GM21447 (cell line): ENCODE data around the gene MALAT1.
"Not testable (repeated sequence)": the region's sequence is repeated elsewhere in the genome, so short reads cannot be mapped to it uniquely, and the experiment has no call there.

Experiments
- ATAC-seq: cut with Tn5 transposase; IDR thresholded peaks from one replicate; pipeline ENCODE4 v1.9.1; 2021; ENCODE audit not compliant: unreplicated experiment

The MALAT1 gene

GRCh38 chr11:65498977-65499712, at the start of gene MALAT1:
Gene MALAT1 (plus strand): TSS chr11:65499045.
- no peak for ATAC-seq

- not testable (repeated sequence) for ATAC-seq
Measured at GRCh38 chr11:65451301-65451700, 47.5 kb upstream of the MALAT1 start.

GRCh38 chr11:65452259-65452658, 46.6 kb upstream of the MALAT1 start:
- not testable (repeated sequence) for ATAC-seq

GRCh38 chr11:65452806-65453490, 45.9 kb upstream of the MALAT1 start:
- ATAC-seq = no peak

- ATAC-seq = no peak
Measured at GRCh38 chr11:65454311-65454695, 44.5 kb upstream of the MALAT1 start.

- peak; percentile 90 for ATAC-seq
Measured at GRCh38 chr11:65454696-65455456, 44.0 kb upstream of the MALAT1 start.

- ATAC-seq = no peak
Measured at GRCh38 chr11:65456418-65456817, 42.4 kb upstream of the MALAT1 start.

GRCh38 chr11:65459552-65459951, 39.3 kb upstream of the MALAT1 start:
- ATAC-seq = no peak

GRCh38 chr11:65465471-65465870, 33.4 kb upstream of the MALAT1 start:
- not testable (repeated sequence) for ATAC-seq

GRCh38 chr11:65467306-65467705, 31.5 kb upstream of the MALAT1 start:
- not testable (repeated sequence) for ATAC-seq

GRCh38 chr11:65468874-65469333, 29.9 kb upstream of the MALAT1 start:
- ATAC-seq = no peak

- no peak for ATAC-seq
Measured at GRCh38 chr11:65470433-65471049, 28.3 kb upstream of the MALAT1 start.

GRCh38 chr11:65471447-65471891, 27.4 kb upstream of the MALAT1 start:
- no peak for ATAC-seq

- ATAC-seq = not testable (repeated sequence)
Measured at GRCh38 chr11:65472588-65473277, 26.1 kb upstream of the MALAT1 start.

GRCh38 chr11:65473278-65473860, 25.5 kb upstream of the MALAT1 start:
- no peak for ATAC-seq

GRCh38 chr11:65474864-65475263, 24.0 kb upstream of the MALAT1 start:
- no peak for ATAC-seq

GRCh38 chr11:65476632-65477148, 22.2 kb upstream of the MALAT1 start:
- ATAC-seq = no peak

GRCh38 chr11:65477149-65477965, 21.5 kb upstream of the MALAT1 start:
- ATAC-seq = peak; percentile 75
